GM21381 (cell line): ENCODE measurements around the gene PPP1R1B.

ENCODE experiments used
- ATAC-seq: cut with Tn5 transposase; IDR thresholded peaks from one replicate; pipeline ENCODE4 v1.9.1; 2021; ENCODE audit warnings: mild to moderate bottlenecking, moderate library complexity; ENCODE audit not compliant: unreplicated experiment

PPP1R1B gene

DNA sequence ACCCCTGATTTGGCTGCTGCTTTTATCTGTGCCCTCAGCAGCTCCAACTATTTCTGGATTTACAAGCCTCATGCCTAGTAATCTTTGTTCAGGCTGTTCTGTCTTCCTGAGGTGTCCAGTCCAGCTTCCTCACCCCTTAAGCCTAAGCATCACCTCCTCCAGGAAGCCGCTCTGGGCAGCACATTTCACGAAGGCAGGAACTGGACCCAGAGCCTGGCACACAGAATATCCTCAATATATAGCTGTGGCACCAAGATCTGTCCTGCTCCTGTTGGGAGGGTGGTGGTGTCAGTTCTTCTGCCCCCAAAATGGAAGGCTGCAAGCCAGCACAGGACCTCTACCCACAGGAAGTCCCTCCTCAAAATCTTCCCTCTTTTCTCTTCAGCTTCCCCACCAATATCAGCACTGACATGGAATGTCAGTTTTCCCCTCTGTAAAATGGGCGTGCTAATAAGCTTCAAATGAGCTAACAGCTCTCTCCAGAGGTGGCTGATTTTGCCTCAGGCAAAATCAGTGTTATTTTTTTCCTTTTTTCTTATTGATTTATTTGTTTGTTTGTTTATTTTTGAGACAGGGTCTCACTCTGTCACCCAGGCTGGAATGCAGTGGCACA, 12.1 kb upstream of the PPP1R1B start:
- no peak for ATAC-seq

GRCh38 chr17:39615434-39615833, 11.3 kb upstream of the PPP1R1B start:
- no peak for ATAC-seq

DNA sequence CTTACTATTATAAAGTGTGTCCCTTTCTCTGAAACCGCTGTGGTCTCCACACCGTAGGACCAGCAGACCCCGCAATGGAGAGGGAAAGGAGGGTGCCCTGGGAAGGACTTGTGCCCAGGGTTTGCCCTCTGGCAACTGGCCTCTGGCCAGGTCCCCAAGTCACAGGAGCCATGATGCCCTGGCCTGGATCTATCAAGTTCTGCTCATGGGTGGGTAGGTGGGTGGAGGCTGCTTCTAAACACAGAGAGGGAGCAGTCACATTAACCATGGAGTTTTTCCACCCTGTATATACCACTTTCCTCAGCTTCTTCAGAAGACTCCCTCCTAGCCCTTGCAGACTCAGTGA, 9.7 kb upstream of the PPP1R1B start:
- no peak for ATAC-seq

- ATAC-seq = no peak
These were observed 9.1 kb upstream of the PPP1R1B start for GRCh38 chr17:39617446-39618245.

GRCh38 chr17:39618246-39618913, 8.4 kb upstream of the PPP1R1B start:
- ATAC-seq = no peak

DNA sequence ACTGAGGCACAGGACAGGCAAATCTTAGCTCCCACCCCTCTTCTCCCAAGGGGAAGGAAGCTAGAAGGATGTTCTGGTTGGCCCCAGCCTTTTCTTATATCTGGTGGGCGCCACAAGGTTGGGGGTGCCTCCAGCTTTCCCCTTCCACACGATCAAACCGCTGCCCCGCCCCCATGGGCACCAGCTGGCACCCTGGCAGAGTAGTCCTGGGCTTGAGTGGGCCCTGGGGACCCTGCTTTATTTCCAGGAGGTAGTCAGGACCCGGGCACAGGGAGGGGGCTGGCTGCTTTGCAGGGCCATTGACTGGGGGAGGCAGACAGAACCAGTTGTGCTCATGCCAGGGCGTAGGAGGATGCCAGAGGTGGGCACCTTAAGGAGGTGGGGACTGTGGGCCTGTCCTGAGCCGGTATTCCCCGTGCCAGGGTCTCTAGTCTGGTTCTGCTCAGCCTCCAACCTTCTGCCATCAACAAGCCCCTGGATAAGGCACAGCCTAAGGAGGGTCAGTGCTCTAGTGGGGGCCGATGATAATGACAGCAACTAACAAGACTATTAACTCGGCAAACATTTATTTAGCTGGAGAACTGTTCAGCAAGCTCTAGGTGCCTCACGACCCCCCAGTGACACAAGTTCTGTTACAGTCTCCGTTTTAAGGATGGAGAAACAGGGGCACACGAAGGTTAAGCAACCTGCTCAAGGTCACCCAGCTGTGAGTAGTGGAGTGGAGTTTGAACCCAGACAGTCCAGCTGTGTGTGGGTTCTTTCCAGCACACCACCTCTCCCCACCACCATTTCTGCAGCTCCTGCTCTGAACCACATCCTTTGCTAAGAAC, 7.6 kb upstream of the PPP1R1B start:
- no peak for ATAC-seq

DNA sequence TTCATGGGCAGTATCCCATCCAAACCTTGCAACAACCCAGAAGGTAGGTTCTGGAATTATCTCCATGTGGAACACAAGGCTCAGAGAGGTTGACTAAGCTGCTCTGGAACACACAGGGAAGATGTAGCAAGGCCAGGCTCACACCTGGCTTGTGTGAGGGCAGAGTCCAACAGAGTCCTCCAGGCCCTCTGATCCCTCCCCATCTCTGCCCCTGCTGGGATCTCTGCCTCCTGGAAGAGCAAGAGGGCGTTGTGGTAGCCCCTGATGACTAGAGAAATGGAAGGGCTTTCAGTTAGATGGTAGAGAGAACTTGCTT, 7.0 kb upstream of the PPP1R1B start:
- no peak for ATAC-seq

GRCh38 chr17:39621523-39622379, 5.0 kb upstream of the PPP1R1B start:
- no peak for ATAC-seq

GRCh38 chr17:39622380-39623006, 4.3 kb upstream of the PPP1R1B start:
- no peak for ATAC-seq

GRCh38 chr17:39623356-39623950, 3.3 kb upstream of the PPP1R1B start:
- ATAC-seq = no peak

DNA sequence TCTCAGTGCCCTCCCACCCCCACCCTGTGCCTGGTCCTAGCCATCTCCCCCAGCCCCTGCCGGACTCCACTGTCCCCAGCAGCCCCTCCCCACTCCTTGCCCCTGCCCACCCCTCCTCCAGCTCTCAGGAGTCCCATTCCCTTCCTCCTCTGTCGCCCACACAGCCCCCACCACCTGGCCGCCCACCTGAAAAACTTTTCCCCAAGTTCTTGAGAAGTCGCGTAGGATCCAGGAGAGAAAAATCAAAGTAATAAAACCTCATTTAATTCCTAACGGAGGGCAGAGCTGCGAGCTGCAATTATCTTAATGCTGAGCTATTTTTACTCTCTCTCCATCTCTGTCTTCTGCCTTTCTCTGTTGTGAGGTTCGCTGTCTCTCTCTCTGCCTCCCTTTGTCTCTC, 2.4 kb upstream of the PPP1R1B start:
- ATAC-seq = no peak

- ATAC-seq = no peak
These were observed 1.5 kb upstream of the PPP1R1B start for GRCh38 chr17:39625198-39625785.

DNA sequence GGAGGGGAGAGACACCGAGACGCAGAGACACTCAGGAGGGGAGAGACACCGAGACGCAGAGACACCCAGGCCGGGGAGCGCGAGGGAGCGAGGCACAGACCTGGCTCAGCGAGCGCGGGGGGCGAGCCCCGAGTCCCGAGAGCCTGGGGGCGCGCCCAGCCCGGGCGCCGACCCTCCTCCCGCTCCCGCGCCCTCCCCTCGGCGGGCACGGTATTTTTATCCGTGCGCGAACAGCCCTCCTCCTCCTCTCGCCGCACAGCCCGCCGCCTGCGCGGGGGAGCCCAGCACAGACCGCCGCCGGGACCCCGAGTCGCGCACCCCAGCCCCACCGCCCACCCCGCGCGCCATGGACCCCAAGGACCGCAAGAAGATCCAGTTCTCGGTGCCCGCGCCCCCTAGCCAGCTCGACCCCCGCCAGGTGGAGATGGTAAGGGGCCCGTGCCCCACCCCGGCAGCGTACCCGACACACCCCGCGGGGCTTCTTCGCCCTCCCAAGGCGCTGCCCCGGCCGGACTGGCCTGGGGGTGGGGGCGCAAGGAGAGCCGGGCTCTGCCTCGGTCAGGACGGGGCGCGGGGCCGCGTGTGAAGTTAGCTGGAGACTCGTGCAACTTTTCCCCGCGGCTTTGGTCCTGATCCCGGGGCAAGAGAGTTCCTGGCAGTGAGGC, 427 bp downstream of the PPP1R1B start:
- ATAC-seq = no peak

DNA sequence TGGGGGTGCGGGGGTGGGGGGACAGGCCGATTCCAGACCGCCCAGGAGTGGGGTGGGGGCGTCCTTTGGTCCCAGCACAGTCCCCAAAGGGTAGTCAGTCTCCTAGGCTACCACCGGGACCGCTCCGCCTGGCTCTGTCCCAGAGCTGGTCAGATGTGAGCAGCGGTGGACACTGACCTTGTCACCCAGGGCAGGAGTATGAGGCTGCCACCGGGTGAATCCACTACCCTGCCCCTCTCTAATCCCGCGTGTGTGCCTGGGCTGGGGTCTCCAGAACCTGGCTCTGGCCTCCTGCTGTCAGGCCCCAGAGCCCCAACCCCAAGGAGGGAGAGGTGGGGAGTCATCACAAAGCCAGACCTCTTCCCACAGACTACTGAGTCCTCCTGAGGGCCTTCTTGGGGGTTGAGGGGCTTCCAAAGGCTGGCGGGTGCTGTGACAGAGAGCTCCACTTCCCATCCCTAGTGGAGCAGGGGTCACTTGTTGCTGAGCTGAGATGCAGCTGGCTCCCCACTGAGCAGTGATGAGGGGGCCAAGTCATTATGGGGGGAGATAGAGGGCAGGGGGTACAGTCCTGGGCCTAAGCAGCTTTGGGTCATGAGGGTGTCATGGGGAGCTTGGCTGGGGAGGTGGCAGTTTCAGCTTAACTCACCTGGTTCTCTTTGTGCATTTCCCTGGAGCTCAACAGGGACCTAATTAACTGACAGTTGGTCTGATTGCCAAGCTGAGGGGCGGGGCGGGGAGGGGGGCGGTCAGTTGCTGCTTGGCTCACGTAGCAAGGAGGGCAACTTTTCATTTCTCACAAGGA, 1.2 kb downstream of the PPP1R1B start:
- ATAC-seq = no peak

- ATAC-seq = no peak
These were observed 2.1 kb downstream of the PPP1R1B start for GRCh38 chr17:39628655-39629493.

DNA sequence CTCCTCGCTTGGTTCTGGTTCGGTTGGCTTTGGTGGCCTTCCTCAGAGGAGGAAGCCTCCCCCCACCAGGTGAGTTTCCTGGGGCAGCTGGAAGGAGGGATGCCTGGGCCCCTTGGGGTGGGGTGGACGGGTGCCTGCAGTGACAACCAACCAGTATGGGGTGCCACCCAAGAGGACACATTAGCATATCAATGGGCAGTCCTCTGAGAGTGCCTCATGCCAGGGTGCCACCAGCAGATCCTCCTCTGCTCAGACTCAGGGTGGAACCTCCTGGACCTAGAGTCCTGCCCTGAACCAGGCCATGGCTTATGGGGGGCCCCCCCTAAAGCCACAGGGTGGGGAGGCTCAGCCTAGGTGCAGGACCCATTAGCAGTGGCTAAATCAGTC, 2.7 kb downstream of the PPP1R1B start:
- no peak for ATAC-seq

- no peak for ATAC-seq
These were observed 3.1 kb downstream of the PPP1R1B start for GRCh38 chr17:39629898-39630297.
